GM08714 (cell line): ENCODE results near the gene BRD3OS.
A peak's percentile ranks its signal among the peaks of the same experiment; 100 is the strongest.

Source experiments
- H3K4me3 ChIP-seq: fragments of 200-500 bp; sonication (Bioruptor generic); 2 replicates; pipeline ENCODE4 v1.5.1; 2014; ENCODE audit warnings: mild to moderate bottlenecking, low read length, inconsistent platforms
- ZNF274 ChIP-seq: IDR thresholded peaks from 2 replicates; pipeline ENCODE4 v1.6.1; 2012; ENCODE audit warnings: mild to moderate bottlenecking, low read depth, low read length

BRD3OS gene, protein sequence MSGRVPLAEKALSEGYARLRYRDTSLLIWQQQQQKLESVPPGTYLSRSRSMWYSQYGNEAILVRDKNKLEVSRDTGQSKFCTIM

DNA sequence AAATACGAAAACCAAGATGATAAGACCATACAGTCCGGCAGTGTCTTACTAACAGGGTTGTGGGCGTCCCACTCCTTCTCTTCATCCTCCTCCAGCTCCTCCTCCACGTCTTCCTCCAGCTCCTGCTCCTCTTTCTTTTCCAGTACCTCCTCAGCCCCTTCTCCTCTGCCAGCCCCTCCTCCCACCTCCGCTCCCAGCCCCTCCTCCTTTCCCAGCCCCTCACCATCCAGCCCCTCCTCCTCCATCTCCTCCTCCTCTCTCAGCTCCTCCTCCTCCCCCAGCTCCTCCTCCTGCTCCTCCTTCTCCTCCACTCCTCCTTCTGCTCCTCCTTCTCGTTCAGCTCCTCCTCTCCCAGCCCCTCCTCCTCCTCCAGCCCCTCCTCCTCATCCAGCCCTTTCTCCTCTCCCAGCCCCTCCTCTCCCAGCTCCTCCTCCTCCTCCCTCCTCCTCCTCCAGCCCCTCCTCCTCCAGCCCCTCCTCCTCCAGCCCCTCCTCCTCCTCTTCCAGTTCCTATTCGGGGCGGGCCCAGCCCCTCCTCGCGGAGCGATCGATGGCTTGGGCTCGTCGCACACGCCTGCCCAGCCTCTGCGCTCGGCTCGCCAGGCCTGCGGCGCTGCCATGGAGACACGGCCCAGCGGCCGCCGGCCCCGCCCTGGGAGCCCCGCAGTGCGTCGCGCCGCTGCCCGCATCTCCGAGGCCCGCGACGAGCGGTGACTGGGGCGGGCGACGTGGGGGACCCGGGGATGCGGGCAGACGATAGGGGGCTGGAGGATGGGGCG lies at the start of gene BRD3OS:
TSS of gene BRD3OS (plus strand) at position 654 of the 778 bp plus-strand sequence. CDS start 1,267 bp downstream, outside the sequence.
- no peak for TF ChIP-seq ZNF274
- H3K4me3 ChIP-seq = peak within 1 kb of the TSS; percentile 87

- H3K4me3 ChIP-seq = no peak overlapping the region
- TF ChIP-seq ZNF274 = no peak
Measured at GRCh38 chr9:133975511-133975910, 49.8 kb upstream of the BRD3OS start.

GRCh38 chr9:133976191-133976861 lies 49.0 kb upstream of the BRD3OS start:
- TF ChIP-seq ZNF274 = no peak

DNA sequence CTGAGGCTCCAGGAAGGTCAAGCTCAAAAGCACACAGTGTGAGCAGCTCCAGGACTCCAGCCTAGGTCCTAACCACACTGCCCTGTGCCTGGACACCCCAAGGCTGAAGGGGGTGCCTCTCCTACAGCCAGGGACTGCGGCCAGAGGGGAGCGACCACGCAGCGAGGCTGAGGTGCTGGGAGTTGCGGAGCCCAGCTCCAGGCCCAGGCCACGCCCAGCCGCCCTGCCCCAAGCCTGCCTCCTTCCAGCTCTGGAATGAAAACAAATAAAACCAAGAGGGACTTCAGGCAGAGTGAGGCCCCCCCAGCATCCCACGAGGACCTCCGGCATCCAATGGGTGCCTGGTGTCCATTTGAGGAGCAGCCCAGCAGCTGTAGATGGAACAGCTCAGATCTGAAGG lies 48.4 kb upstream of the BRD3OS start:
- no peak for TF ChIP-seq ZNF274
- no peak overlapping the region for H3K4me3 ChIP-seq

More at GRCh38 chr9:133976191-133976861, 49.0 kb upstream of the BRD3OS start:
- no peak overlapping the region for H3K4me3 ChIP-seq

DNA sequence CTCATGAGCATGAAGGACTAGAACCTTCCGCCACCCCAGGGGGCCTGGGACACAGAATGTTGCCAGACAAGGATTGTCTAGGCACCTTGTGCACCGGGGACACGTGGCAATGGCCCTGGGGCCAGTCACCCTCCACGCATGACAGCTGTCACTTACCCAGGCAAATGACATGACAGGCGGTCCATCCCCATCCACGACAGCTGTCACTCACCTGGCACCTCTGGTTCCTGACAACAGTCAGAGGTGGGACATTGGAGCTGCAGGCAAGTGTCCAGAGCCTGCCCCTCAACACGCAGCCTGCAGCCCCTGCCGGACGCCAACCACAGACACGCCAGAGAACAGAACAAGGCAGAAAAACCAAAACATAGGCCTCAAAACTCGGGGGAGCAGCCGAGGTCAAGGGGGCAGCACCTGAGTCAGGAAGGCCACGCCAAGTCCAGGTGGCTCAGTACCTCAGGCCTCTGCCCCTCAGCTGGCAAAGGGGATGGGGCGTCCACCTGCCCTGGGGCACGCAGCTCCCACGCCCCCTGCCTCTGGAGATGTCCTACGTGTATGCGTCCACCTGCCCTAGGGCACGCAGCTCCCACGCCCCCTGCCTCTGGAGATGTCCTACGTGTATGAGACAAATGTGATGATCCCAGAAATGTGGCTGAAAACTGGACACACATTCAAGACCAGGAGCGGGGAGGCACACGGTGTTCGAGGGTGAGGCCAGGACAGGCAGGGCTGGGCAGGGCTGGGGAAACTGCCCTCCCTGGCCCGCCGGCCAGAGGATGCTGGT lies 47.7 kb upstream of the BRD3OS start:
- no peak overlapping the region for H3K4me3 ChIP-seq
- TF ChIP-seq ZNF274 = no peak

GRCh38 chr9:133978226-133978898 lies 46.9 kb upstream of the BRD3OS start:
- TF ChIP-seq ZNF274 = no peak
- H3K4me3 ChIP-seq = no peak overlapping the region

DNA sequence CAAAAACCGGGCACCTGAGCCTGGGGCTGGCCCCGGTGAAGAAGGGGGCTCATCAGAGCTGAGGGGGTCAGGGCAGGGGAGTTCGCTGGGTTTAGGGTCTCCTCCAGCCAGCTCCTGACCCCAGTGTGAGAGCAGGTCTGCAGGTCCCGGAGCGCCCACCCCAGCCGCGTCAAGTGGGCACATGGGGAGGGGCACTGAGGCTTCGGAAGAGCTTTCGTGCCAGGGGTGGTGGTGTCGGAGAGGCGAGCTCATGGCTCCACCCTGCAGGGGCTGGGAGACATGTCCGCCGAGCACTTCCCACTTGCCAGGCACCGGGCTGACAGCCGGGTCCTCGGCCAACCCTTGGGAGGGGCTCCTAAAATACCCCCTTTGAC lies 46.4 kb upstream of the BRD3OS start:
- H3K4me3 ChIP-seq = no peak overlapping the region

DNA sequence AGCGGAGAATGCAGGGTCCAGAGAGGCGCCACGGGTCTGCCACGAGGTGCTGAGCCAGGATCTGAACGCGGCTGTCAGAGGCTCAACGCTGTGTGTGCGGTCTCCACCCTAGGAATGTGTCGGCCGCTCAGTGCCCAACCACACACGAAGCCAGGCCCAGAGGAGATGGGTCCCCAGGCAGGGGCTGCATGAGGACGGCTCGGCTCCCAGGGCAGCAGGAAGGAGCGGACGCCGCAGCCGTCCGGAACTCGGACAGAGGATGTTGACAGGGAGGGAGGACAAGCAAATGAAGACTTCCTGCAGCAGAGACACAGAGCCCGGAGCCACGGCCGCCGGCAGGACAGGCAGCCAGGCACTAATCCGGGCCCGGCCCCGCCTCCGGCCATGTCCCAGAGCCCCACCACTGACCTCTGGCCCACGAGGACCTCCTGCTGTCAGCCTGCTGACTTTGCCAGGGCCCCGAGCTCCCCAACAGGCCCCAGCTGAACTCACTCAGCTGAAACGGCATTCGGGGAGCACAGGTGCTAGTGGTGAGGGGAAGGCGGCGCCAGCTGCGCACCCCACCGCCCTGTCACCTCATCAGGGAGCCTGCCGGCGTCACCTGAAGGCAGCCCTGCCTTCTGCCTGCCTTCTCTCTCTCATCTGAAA lies 45.9 kb upstream of the BRD3OS start:
- no peak for TF ChIP-seq ZNF274
- H3K4me3 ChIP-seq = no peak overlapping the region; the same call in 1 of the 2 replicates

More for the DNA sequence above, 46.4 kb upstream of the BRD3OS start:
- TF ChIP-seq ZNF274 = no peak

DNA sequence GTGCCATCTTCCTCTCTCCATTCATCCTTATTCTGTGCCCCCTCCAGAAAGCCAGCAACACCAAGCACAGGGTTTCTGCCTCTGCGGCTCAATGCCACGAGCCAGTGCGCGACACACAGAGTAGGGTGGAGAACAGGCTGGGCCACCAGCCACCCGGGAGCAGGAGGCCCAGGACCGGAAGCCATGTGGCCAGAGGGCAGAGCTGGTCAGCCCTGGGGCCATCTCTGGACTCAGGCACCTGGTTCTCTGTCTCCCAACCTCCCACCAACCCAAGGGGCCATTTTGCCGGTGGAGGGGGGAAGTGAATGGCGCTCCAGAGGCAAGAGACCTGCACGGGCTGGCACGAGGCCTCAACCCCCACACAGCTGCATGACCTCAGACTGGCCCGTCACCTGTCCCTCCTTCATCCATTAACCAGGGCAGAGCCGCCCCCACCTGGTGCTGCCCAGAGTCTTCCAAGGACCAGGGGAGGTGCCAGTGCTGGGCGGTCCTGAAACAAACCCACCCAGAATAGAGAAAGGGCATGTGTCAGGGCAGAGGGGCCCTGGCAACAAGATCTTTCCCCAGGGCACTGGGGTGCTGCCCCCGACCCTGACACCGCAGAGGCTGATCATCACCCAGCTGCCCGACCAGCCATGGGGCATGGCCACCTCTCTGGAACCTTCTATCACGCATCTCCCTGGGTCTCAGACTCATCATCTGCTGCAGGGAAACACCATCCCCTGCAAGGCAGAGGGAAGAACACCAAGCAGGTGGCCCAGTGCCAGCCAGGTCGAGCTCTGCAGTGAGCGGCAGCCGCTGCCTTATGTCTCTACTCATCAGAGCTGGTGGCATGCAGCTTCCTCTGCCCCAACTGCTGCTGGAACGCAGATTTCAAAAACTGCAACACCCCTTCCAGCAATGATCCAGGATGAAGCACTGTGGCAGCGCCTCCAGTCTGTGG lies 45.1 kb upstream of the BRD3OS start:
- no peak for TF ChIP-seq ZNF274
- H3K4me3 ChIP-seq = no peak overlapping the region; the same call in 1 of the 2 replicates

GRCh38 chr9:133980864-133981588 lies 44.3 kb upstream of the BRD3OS start:
- H3K4me3 ChIP-seq = no peak overlapping the region
- no peak for TF ChIP-seq ZNF274

DNA sequence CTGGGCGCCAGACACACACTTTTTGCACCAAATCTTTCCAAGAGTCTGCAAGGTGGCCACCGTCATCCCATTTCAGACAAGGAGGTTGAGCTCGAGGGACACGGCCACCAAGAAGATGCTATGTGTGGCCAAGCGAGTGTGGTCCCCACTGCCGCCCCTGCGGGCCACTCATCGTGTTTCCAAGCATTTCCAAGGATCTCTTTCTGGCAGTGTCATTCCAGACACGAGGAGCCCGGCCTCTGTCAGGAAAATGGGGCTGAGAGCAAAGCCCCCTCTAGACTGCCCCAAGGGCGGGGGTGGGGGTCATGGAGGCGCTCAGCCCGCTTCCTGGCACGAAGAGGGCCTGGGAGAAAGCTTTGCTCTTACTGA lies 43.7 kb upstream of the BRD3OS start:
- no peak for TF ChIP-seq ZNF274
- H3K4me3 ChIP-seq = no peak overlapping the region

DNA sequence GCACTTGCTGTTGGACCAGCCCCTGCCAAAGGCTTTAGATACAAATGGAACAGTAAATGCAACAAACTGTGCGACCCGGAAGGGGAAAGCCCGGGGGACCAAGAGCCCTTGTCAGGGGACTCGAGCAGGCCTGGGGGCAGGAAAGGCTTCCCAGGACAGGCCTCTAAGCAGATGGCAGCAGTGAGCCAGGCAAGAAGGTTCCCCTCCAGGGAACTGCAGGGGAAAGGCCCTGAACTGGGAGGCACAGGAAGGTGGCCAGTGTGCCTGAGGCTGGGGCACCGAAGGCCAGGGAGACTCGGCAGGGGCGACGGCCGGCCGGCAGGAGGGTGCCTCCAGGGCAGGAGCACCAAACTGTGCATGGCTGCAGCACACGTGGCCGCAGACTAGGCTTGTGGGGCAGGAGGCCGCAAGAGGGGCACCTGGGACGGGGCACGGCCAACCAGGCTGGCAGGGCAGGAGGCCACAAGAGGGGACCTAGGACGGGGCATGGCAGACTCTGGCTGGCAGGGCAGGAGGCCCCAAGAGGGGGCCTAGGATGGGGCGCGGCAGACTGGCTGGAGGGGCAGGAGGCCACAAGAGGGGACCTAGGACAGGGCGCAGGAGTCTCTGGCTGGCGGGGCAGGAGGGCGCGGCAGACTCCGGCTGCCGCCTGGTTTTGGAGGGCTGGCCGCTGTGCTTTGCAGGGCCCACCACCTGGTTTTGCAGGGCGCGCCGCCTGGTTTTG lies 43.2 kb upstream of the BRD3OS start:
- TF ChIP-seq ZNF274 = no peak
- no peak overlapping the region for H3K4me3 ChIP-seq
